Globus pallidus (tissue), 1 donor: Measurements from ENCODE around the gene CDK5R2.
A peak's percentile ranks its signal among the peaks of the same experiment; 100 is the strongest.

ENCODE experiments used
- DNase-seq: peaks from one replicate; pipeline ENCODE4 v3.0.0-alpha.2; 2015; ENCODE audit warnings: low spot score

CDK5R2 gene

DNA sequence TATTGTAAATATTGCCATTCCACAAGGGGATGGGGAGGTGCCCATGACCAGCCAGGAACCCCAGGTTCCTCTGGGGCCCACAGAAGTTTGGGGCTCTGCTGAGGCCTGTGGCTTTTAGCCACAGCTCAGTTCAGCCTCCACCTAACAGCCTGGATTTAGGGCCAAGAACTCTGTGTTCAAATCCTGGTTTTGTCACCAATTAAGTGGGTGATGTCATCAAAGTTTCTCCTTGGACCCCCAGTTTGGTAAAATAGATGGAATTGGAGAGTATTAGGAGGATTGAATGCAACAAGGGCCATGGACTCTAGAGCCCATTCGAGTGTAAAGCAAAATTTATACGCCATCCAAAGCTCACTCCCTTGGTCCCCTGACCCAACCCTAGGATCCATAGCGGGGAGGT lies 28.7 kb downstream of the CDK5R2 start:
- no peak for DNase-seq

DNA sequence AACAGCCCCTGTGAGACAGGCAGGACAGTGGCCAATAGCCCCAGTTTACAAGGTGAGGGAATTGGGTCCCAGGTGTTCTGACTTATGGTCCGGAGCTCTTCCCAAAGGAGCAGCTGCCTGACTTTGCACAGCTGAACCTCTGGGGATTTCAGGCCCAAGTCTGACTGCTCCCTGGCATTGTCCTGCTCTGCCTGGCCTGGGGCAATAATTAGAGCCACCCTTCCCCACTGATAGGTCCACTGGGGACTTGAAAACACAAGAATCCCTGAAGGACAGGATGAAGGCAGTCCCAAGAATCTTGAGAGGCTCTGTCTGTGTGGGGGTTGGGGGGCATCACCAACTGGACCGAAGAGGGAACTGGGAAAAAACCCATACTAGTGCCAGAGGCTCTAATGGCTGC lies 29.2 kb downstream of the CDK5R2 start:
- DNase-seq = no peak

DNA sequence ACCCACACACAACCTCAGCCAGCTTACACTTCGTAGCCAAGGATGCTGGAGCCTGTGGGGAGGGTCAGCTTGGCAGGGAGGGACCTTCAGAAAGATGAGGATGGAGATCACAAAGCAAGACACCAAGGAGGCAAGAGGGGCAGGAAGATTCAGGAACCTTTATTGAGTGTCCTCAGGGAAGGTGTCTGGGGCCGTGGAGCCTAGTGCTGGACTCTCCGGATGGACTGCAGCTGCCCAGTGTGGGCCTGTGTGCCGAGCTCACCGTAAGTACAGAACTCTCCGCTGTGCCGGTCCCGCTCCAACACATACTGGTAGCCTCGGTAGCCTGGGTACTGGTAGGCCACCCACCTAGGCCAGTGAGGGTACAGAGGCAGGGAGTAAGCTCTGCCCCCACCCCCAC lies 30.6 kb downstream of the CDK5R2 start:
- no peak for DNase-seq

DNA sequence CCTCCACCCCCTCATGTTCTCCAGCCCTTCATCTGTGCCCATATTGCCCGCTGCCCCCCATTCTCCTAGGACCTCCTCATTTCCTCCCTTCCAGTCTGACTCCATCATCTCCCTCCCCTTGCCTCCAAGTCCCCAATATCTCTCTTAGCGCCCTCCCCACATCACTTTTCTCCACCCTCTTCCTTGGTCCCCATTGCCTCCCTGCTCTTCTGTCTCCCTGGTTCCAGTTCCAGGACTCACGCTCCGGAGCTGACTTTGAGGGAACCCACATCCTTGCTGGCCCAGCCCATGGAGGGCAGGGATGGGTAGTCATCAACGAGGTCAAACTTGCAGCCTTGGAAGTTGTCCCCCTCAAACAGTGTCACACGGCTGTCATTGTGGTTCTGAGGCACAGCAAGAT lies 31.1 kb downstream of the CDK5R2 start:
- DNase-seq = no peak

DNA sequence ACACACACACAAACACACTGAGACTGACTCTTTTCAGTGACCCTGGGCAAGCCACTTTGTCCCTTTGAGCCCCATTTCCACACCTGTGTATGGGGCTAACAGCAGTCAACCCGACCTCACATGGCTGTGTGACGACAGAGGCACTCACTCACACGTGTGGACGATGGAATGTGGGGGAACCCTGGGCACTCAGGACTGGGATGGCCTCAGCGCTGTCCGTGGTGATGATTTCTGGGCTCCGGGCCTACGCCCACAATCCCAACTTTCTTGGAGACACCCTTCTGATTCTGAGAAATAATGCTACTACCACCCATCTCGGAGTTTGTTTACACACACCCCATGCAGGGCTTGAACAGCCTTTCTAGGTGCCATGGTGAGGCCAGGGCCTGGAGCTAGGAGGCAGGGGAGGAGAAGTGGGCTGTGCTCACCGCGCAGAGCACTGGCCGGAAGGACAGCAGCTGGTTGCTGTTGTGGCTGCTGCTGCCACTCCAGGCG lies 32.3 kb downstream of the CDK5R2 start:
- DNase-seq = no peak

DNA sequence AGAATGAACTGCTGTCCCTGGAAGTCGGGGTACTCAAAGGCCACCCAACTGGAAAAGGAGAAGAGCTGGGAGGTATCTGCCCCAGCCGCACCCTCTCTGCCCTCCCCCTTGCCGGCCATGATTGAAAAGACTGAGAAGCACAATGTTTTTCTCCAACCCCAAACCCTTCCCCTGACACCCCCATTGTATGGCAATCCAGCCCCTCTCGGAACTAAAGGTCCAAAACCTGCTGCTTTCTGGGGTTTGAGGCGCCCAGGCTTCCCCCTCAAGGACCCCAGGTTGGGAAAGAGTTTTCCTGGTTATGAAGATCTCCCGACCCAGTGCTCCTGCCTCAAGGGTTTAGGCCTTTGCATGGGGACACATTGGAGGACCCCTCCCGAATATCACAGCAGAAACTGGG lies 32.7 kb downstream of the CDK5R2 start:
- no peak for DNase-seq

DNA sequence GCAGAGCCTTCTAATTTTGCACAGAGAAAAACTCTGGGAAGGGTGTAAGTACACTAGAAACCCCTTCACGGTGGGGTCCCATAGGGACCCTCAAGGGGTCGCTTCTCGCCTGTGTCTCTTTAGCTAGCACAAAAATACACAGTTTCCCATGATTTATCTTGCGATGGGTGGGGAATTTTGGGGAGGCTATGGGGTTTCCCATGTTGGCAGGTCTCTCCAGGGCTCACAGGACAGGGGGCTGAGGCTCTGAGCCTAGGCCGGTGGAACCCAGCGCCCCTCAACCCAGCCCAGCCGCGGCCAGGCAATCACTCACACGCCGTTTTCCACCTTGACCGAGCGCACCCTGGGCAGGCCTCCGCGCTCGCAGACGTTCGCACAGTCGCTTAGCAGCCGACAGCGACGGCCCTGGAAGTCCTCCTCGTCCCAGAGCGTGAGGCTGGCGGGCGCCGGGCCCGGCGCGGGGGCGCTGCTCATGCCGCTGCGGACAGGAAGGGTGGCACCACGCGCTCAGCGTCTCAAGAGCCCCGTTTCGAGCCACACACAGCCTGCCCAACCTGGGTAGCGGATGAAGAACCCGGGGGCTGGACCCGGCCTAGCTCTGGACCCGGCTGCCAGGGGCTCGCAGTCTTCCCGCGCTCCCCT lies 33.4 kb downstream of the CDK5R2 start:
- no peak for DNase-seq

DNA sequence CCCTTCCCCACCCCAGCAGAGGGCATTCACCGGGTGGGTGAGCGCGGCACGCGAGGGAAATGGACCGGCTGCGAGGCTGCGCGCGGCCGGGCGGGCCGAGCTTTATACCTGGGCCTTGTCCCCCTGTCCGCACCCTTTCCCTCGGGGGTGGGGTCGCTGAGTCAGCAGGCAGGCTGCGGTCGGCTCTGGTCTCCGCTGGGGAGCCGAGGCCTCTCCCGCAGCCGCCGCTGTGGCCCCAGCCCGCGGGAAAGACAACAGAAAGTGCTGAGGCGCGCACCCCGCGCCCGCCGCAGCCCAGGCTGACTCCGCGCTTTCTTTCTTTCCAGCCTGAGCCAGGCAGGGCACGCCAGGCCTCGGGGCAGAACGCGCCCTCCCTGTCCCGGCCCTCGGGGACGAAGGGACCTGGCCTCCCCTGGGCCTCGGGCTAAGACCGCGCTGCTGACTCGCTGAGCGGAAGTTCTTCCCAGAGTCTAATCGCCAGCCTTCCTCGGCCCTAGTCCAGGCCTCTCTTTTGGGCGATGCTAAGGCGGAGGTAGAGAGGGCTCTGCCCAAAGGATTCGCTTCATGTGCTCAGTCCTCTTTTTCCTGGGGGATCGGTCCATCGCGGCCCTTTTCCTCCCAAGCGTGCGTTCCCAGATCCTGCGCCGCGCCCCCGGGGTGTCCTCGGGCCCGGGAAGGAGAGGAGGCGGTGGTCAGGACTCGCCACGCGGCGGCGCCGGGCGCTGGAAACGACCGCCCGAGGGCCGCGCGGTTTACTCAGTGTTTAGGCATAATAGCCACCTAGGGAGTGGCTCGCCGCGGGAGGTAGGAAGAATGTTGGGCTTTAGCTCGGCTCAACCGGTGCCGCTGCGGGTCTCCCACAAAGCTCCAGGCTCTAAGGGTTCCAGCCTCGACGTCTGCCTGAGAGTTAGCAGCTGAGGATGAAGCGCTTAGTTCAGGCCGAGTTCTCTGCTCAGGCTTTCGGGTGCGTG lies 34.2 kb downstream of the CDK5R2 start, which contains the start of gene CRYBA2:
Gene CRYBA2, minus strand, starts transcription at position 78 of the 971 bp plus-strand sequence. CDS start 246 bp downstream, outside the sequence.
- no peak for DNase-seq

DNA sequence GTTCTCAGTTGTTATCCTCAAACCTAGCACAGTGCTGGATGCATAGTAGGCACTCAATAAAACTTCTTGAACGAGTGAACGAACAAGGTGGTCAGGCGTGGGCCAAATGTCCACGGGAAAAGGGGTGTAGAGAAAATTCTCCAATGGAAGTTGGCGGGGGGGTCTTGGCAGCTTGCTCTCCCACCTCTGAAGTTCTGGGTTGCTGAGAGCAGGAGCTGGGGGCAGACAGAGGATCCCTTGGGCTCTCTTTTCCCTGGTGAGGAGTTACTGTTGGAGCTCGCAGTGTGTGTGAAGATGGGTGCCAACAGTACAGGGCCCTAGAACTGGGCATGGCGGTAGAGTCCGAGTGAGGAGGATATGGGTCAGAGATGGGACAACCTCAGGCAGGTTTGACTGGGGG lies 36.1 kb downstream of the CDK5R2 start:
- no peak for DNase-seq

DNA sequence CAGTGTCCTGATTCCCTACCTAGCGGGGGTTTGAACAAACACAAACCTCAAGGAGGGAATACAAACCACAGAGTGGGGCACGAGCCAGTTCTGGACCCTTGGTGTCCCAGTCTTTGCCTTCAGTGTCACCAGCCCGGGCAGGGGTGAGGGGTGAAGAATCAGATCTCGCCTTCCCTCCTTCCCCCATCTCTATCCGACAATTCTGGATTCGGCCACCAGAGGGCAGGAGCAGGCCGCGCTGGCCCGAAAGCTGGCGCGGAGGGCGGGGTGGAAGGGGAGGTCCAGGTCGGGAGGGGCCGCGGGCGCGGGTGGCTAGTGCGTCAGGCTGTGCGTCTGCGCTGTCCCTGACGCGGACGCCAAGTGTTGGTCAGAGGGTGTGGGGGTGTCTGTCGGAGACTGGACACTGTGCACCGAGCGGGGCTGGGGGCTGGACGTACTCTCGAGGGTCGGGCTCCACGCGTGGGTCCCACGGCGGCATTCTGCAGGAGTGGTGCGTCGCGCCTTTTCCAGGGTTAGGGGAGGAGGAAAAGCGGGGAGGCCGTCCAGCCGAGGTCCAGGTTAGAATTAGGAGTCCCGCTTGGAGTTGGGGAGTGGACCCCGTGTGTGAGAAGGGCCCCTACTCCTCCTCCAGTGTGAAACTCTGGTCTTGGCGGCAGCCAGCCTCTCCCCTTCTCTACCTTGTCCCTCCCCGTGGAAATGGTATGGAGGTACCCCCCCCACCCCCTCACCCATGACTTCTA lies 36.7 kb downstream of the CDK5R2 start:
- DNase-seq = peak; percentile 75

DNA sequence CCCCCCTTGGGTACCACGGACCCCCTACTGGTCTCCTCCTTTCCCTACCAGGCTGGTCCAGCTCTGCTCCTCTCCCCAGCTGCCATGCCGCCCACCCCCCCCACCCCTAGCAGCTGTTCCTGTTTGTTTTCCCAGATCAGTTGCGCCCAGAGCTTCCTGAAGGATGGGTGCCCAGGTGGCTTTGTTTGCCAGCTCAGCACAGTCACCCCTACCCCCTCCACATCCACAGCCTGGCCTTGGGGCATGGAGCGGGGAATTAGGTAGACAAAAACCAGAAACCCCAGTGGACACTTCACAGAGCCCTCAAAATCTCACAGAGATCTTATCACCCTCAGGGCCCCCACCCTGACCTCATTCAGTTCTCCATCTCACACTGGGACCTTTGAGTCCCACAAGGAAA lies 37.5 kb downstream of the CDK5R2 start:
- no peak for DNase-seq

DNA sequence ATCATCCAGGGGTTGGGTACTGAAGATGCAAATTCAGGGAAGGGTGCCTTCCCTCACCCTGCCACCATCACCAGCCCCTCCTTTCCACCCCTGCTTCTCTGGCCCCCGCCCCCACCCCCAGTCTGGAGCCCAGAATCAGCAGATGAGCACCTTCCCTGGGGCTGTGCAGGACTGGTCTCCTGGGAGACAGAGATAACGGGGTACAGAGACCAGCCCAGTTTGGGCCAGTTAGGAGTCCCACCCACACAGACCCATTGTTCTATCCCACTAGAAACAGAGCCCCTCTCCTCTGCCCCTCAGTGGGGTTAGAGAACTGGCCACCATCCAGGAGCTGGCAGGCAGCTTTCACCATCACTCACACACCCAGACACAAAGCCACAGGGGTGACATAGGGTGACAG lies 38.3 kb downstream of the CDK5R2 start:
- DNase-seq = no peak

DNA sequence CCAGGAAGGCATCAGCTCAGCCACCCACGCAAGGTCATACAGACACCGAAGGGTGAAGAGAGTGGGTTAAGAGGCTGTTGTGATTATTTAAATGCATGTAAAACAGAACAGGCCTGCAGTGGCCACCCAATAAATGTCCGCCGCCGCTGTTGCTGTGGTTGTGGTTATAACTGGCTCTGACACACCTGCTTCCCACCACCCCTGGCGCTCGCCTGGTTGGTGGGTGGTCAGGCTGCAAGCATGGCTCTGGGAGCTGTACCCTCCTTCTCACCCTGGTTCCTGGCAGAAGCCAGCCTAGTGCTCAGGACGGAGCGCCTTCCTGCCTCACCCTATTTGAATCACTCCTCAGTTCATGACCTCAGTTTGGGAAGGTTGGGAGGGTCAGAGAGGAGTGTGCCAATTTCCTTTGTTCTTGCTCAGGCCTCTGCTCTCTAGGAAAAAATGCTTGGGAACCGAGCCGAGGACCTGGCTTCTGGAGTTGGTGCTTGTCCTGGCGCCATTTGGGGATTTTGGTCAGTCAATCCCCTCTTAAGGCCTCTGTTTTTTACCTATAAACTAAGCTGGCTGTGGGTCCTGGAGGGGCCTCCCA lies 39.0 kb downstream of the CDK5R2 start:
- DNase-seq = no peak

DNA sequence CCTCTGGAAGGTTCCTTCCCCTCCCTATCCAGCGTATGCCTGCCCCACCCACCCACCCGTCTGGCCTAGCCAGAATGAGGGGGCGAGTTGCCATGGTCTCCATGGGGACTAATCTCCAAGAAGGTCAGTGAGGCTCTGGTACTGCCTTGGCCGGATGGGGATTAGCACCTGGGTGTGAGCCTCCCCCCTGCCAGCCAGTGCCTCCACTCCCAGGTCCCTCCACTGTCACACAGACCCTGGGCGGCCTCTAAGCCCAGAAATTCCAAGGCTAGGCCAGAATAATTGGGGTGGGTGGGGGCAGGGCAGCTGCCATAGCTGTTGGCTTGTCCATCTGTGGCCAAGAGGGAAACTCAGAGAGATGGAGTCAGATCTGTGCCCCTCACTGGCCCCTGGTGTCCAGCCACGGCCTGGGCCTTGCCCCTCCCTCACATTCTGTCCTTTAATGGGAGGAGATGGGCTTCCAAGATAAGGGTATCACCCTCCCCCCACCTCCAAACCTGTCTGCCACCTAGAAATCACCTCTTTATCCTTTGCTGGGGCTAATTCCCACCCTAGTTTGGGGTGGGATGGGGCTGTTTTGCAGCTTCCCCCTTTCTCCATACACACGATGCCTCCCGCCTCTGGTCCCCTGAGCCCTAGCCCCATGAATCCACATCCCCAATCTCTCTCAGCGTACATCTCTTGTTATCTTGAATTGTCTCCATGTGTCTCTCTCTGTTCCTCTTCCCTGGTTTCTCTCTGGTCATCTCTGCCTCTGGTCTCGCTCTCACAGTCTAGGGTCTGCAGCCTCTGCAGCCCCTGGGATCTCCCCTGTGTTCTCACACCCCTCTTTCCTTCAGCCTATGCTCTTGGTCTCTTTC lies 39.8 kb downstream of the CDK5R2 start:
- DNase-seq = no peak

DNA sequence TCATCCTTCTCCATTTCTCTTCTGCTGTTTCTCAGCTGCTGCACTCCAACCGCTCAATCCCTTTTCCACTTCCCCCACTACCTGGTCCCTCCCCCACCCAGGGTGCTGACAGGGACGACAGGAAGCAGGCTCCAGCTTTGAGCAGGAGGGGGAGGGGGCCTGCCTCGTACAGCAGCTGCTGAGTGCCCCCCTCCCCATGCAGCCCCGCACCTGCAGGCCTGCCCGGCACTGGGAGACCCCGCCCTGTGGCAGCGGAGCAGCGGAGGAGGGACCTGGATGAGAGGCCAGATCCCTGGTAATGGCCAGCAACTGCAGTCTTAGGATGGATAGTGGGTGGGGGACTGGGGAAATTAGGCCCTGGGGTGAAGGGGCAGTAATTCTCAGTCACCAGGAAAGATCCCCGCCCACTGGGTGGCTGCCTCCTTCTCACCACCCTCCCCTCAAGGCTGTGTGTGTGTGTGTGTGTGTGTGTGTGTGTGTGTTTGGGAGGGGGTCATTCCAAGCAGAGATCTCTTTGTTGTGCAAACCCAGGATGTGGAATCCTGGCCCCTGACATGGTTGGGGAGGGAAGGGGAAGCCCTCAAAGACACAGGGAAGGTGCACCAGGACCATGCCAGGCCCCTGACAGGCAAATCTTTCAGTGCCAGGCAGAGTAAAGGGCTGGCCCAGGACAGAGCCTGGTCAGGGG lies 40.6 kb downstream of the CDK5R2 start:
- DNase-seq = no peak

DNA sequence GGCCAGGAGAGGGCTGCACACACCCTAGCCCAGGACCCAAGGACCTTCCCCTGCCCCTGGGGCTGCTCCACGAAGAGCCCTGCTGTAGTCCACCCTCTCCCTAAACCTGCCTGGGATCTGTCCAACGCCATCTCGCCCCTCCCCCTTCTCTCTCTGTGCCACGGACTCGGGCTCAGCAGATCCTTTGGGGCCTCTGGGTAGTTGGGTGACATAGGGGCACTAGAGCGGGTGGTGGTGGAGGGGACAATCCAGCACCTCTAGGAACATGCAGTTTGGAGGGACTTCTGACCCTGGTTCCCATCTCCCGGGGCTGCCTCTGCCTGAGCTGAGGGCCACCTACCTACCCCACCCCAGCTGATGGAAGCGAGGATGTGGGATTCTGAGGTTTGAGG lies 41.1 kb downstream of the CDK5R2 start:
- DNase-seq = no peak

DNA sequence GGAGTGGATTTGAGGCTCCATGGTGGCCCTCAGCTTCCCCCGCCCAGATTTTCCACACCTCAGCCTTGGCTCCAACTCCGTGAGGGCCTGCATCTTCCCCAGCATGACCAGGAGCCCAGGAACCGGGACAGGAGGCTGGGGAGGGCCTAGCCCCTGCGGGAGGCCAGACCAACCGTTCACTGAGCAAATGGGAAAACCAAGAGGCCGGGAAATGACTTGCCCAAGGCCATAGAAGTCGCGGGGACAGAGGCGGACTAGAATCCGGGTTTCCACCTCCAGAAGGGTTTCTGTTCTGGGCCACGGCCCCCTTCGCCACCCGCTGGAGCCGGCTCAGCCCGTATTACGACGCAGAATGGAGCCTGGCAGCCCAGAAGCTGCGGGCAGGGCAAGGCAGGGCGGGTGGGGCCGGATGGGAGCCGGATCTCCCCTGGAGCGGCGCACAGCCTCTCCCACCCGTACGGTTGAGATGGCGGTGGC lies 41.7 kb downstream of the CDK5R2 start:
- no peak for DNase-seq

DNA sequence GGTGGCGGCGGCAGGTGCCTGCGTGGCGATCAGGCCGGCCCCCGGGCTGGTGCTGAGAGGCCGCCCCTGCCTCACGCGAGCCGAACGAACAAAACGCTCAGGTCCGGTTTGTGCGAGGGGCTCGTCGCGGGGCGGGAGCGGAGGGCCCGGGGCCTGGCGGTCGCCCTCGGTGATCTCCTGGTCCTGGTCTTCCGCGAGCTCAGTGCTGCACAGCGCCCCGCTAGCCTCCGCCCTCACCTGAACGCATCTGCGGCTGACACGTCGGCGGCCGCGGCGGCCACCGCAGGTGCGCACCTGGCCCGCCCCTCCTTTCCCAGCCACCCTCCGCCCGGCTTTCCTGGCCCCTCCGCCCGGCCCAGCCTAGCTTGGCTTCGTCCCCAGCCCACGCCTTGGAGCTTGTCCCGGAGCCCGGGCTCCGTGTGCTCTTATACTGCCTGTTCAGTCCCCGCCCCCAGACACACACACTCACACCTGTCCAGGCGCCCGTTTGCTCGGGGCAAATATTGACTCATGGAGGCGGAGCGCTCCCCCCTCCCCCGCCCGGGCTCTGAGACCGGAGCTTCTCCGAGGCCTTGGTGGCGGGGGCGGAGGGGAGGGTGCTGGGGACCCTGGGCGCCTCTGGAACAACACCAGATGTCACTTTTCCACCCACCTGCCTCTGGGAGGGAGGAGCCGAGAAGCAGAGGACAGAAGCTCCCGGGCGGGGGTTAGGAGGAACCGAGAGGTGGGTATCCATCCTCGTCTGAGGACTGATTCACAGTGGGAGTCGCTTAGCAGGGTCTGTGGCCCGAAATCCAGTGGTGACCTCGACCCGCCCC lies 42.3 kb downstream of the CDK5R2 start:
- DNase-seq = no peak
